GM06990 (cell line): ENCODE measurements around the gene TTC33.

Experiments used
- DNase-seq: peaks from one replicate; pipeline ENCODE4 v3.0.0-alpha.2; 2011; ENCODE audit not compliant: insufficient read length; ENCODE audit errors: extremely low read depth
- H3K27me3 ChIP-seq: replicated peaks from 2 replicates; pipeline ENCODE4 v1.6.0; 2011; ENCODE audit warnings: low read length; ENCODE audit not compliant: control insufficient read depth, insufficient read depth
- H3K36me3 ChIP-seq: 2 replicates; pipeline ENCODE4 v1.5.1; 2011; ENCODE audit warnings: low read length; ENCODE audit not compliant: control insufficient read depth, insufficient read depth
- H3K4me3 ChIP-seq: replicated peaks from 2 replicates; pipeline ENCODE4 v1.5.1; 2011; ENCODE audit warnings: low read depth, mild to moderate bottlenecking, control low read depth, low read length
- TF ChIP-seq, protein P1 (sequence below): IDR thresholded peaks from 2 replicates; pipeline ENCODE4 v1.5.1; 2011; ENCODE audit warnings: low read length, control low read depth, mild to moderate bottlenecking, inconsistent platforms; ENCODE audit not compliant: insufficient read depth, poor library complexity, severe bottlenecking

TTC33 gene

GRCh38 chr5:40762705-40763104, 6.9 kb upstream of the TTC33 start:
- TF ChIP-seq, protein P1, sequence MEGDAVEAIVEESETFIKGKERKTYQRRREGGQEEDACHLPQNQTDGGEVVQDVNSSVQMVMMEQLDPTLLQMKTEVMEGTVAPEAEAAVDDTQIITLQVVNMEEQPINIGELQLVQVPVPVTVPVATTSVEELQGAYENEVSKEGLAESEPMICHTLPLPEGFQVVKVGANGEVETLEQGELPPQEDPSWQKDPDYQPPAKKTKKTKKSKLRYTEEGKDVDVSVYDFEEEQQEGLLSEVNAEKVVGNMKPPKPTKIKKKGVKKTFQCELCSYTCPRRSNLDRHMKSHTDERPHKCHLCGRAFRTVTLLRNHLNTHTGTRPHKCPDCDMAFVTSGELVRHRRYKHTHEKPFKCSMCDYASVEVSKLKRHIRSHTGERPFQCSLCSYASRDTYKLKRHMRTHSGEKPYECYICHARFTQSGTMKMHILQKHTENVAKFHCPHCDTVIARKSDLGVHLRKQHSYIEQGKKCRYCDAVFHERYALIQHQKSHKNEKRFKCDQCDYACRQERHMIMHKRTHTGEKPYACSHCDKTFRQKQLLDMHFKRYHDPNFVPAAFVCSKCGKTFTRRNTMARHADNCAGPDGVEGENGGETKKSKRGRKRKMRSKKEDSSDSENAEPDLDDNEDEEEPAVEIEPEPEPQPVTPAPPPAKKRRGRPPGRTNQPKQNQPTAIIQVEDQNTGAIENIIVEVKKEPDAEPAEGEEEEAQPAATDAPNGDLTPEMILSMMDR, result no peak
- DNase-seq, result no peak
- Histone ChIP-seq H3K27me3 (no peaks in the 10 kb centered on the region), H3K4me3 (no peak overlapping the region), H3K36me3 (peaks cover 3% of the 10 kb centered on the region)

DNA sequence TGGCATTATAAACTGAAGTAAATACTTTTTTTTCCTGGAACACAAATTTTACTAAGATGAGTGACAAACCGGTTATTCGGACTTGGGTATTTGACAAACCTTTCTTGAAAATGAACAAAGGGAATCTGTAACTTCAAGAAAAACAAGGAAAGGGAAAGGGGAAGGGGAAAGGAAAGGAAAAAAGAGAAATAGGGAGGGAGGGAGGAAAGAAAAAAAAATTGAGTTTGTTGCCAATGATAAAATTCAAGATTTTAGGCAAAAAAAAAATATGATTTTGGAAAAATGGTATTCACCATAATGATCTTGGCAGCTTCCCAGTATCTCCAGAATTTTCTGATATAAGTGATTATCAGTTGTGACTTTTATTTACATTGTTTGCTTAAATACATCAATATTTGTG, 1.6 kb upstream of the TTC33 start:
- TF ChIP-seq, protein P1, result no peak
- DNase-seq, result no peak
- H3K36me3 ChIP-seq, result no peaks in the 10 kb centered on the region
- no peak overlapping the region for H3K4me3 ChIP-seq
- H3K27me3 ChIP-seq, result no peaks in the 10 kb centered on the region

DNA sequence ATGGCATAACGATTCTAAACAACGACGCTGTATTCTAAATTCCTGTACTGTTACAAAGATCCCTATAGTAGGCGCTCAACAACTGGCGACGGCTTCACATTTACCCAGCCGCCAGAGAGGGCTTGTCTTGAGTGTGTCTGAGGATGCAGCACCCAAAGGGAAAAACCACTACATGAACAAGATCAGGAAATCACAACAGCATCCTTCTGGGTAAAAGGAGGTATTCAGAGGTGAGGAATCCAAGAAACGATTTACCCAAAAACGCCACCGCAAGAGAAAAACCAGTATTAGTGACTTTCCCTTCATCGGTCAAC, 711 bp downstream of the TTC33 start:
- no peak for DNase-seq
- H3K4me3 ChIP-seq, result peak overlapping the region; percentile 85
- H3K36me3 ChIP-seq, result no peaks in the 10 kb centered on the region
- TF ChIP-seq, protein P1, result peak; percentile 80
- no peaks in the 10 kb centered on the region for H3K27me3 ChIP-seq

DNA sequence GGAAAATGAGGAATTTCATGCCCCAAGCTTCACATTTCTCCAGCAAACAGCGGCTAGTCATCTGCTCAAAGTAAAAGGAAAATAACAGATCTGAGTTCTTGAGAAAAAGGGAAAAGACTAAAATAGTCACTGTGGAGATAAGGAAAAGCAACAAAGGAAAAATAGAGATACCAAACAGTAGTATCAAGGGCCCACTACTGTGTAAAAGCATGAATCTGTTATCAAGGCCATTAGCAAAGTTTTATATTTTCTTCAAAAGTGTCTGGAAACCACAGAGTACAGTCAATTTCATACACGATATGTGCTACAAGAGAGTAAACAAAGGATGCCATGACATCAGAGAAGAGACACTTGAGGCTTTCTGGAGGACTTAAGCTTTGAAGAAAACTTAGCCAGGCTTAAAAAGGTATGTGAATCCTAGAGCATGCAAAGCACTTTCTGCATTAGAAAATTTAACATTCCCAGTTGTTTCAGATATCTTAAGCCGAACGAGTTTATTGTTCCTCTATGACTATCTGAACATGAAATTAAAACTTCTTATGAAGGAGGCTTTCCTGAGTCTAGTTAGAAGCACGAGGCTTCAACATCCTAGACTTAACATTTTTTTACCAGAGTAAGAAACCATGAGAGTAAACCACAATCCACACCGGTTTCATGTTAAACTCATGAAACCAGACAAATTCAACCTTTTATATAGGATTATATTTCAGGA, 1.2 kb downstream of the TTC33 start:
- H3K4me3 ChIP-seq, result peak overlapping the region; percentile 85
- no peak for DNase-seq
- TF ChIP-seq, protein P1, result no peak
- no peaks in the 10 kb centered on the region for H3K27me3 ChIP-seq
- no peaks in the 10 kb centered on the region for H3K36me3 ChIP-seq

GRCh38 chr5:40746703-40747102, 9.1 kb downstream of the TTC33 start:
- no peaks in the 10 kb centered on the region for H3K27me3 ChIP-seq
- H3K36me3 ChIP-seq, result no peaks in the 10 kb centered on the region
- no peak for DNase-seq
- TF ChIP-seq, protein P1, result no peak
- no peak overlapping the region for H3K4me3 ChIP-seq

DNA sequence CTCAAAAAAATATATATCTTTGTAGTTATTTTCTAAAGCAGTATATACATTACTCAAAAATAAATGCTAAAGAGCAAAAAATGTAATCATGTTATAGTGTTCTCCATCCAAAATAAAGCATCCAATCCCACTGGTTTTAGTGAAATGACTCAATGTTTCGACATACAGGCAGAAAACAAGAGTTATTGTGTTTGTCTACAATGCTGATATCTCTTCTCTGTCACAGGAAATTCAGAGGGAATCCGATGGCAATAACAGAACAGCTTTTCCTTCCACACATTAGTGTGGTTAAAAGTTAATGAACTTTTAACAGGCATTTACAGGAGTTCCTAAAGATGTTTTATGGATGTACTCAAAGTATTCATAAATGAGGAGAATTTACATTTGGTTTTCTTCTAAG, 12.0 kb downstream of the TTC33 start:
- H3K36me3 ChIP-seq, result no peaks in the 10 kb centered on the region; the same call in 1 of the 2 replicates
- no peaks in the 10 kb centered on the region for H3K27me3 ChIP-seq
- TF ChIP-seq, protein P1, result no peak
- no peak overlapping the region for H3K4me3 ChIP-seq
- DNase-seq, result no peak
